ENCODE data around the gene TLE2.

The TLE2 gene

GRCh38 chr19:3029065-3029923 is at the start of gene TLE2:
Gene TLE2, minus strand, starts transcription at chr19:3029280. Its CDS starts 376 bp downstream, at chr19:3028904.
- no peak for DNase-seq

- peak; percentile 23 to 50 for DNase-seq
Observed at GRCh38 chr19:3075605-3076431, 46.7 kb upstream of the TLE2 start.

GRCh38 chr19:3073931-3074595 is 45.0 kb upstream of the TLE2 start:
- DNase-seq = no peak

GRCh38 chr19:3073159-3073563 is 44.1 kb upstream of the TLE2 start:
- peak; percentile 87 to 94 for DNase-seq

- DNase-seq = no peak
Observed at GRCh38 chr19:3071768-3072167, 42.7 kb upstream of the TLE2 start.

GRCh38 chr19:3068071-3068470 is 39.0 kb upstream of the TLE2 start:
- DNase-seq = peak; percentile 84 to 86

GRCh38 chr19:3067563-3067962 is 38.5 kb upstream of the TLE2 start:
- DNase-seq = no peak

- no peak for DNase-seq
Observed at GRCh38 chr19:3066482-3067049, 37.5 kb upstream of the TLE2 start.

- peak; percentile 57 to 70 for DNase-seq
Observed at GRCh38 chr19:3065675-3066357, 36.7 kb upstream of the TLE2 start.

GRCh38 chr19:3064011-3064330 is 34.9 kb upstream of the TLE2 start:
- DNase-seq = no peak

GRCh38 chr19:3062165-3063105 is 33.4 kb upstream of the TLE2 start, which contains the start of gene TLE5:
Gene TLE5, minus strand, starts transcription at chr19:3062495. Its CDS starts 295 bp downstream, at chr19:3062200.
- peak in 1 of 2 experiments; percentile 64 for DNase-seq

- DNase-seq = no peak
Observed at GRCh38 chr19:3061182-3062161, 32.4 kb upstream of the TLE2 start.

- DNase-seq = no peak
Observed at GRCh38 chr19:3060857-3061181, 31.7 kb upstream of the TLE2 start.

GRCh38 chr19:3059653-3060052 is 30.6 kb upstream of the TLE2 start:
- no peak for DNase-seq

GRCh38 chr19:3058821-3059314 is 29.8 kb upstream of the TLE2 start:
- no peak for DNase-seq

GRCh38 chr19:3058009-3058820 is 29.1 kb upstream of the TLE2 start:
- DNase-seq = no peak

GRCh38 chr19:3057275-3057714 is 28.2 kb upstream of the TLE2 start:
- DNase-seq = no peak

GRCh38 chr19:3056417-3057088 is 27.5 kb upstream of the TLE2 start:
- DNase-seq = no peak
